HL-60 (cell line): Measurements from ENCODE around the gene EMC8.

ENCODE experiments used
- DNase-seq, 2 experiments: peaks; one replicate each; pipeline ENCODE4 v3.0.0-alpha.2; 2010 to 2020; ENCODE audit warnings: low read depth in 1 of 2, low spot score in 1 of 2
- H3K27ac ChIP-seq: fragments of 250-450 bp; sonication (Bioruptor Pico); replicated peaks from 2 replicates; pipeline ENCODE4 v1.5.1; 2020; ENCODE audit warnings: mild to moderate bottlenecking, moderate library complexity
- H3K27me3 ChIP-seq: fragments of 250-450 bp; sonication (Bioruptor Pico); 2 replicates; pipeline ENCODE4 v1.5.1; 2021; ENCODE audit warnings: mild to moderate bottlenecking, moderate library complexity; ENCODE audit not compliant: insufficient read depth, poor library complexity, severe bottlenecking
- H3K4me3 ChIP-seq: replicated peaks from 2 replicates; pipeline ENCODE4 v1.5.1; 2011; ENCODE audit warnings: mild to moderate bottlenecking, control low read depth, low read length; ENCODE audit not compliant: insufficient read depth
- CTCF ChIP-seq: IDR thresholded peaks from one replicate; pipeline ENCODE4 v1.5.1; 2011; ENCODE audit warnings: low read length, control low read depth, inconsistent platforms; ENCODE audit not compliant: insufficient read depth
- GABPA ChIP-seq: IDR thresholded peaks from 2 replicates; pipeline ENCODE4 v1.6.1; 2012; ENCODE audit warnings: low read depth
- POLR2AphosphoS5 ChIP-seq: IDR thresholded peaks from 2 replicates; pipeline ENCODE4 v1.6.1; 2012; ENCODE audit warnings: low read depth
- REST ChIP-seq: IDR thresholded peaks from 2 replicates; pipeline ENCODE4 v1.6.1; 2012; ENCODE audit warnings: low read depth; ENCODE audit not compliant: insufficient replicate concordance
- SPI1 ChIP-seq: IDR thresholded peaks from 2 replicates; pipeline ENCODE4 v1.6.1; 2012; ENCODE audit warnings: low read depth, mild to moderate bottlenecking, borderline replicate concordance

Gene EMC8

GRCh38 chr16:85768199-85768598, 31.1 kb downstream of the EMC8 start:
- Histone ChIP-seq H3K4me3 (no peak overlapping the region), H3K27me3 (no peaks in the 10 kb centered on the region), H3K27ac (no peak overlapping the region)
- no peak for DNase-seq
- TF ChIP-seq REST, result no peak
- no peak for TF ChIP-seq POLR2AphosphoS5
- no peak for TF ChIP-seq SPI1
- no peak for TF ChIP-seq CTCF
- TF ChIP-seq GABPA, result no peak

- TF ChIP-seq GABPA (no peak), REST (no peak), CTCF (no peak), SPI1 (no peak), POLR2AphosphoS5 (no peak)
- H3K27me3 ChIP-seq, result no peaks in the 10 kb centered on the region
- no peak for DNase-seq
- no peak overlapping the region for H3K27ac ChIP-seq
- H3K4me3 ChIP-seq, result no peak overlapping the region
These were observed 31.8 kb downstream of the EMC8 start for GRCh38 chr16:85767531-85767930.

GRCh38 chr16:85765767-85766166, 33.6 kb downstream of the EMC8 start:
- no peak for TF ChIP-seq GABPA
- no peak for TF ChIP-seq SPI1
- TF ChIP-seq CTCF, result no peak
- no peak for TF ChIP-seq REST
- no peak for TF ChIP-seq POLR2AphosphoS5

More at GRCh38 chr16:85765767-85766166, 33.6 kb downstream of the EMC8 start:
- Histone ChIP-seq H3K4me3 (no peak overlapping the region), H3K27me3 (no peaks in the 10 kb centered on the region), H3K27ac (no peak overlapping the region)
- no peak for DNase-seq
